K562 (cell line): ENCODE data around the gene CCDC192. TPM values are rescaled to one million over a fixed set of nuclear protein-coding genes. Genes with fewer than 3 reads are reported as not detected.

ENCODE experiments used
- ATAC-seq: fragments of 200-7000 bp; cut with Tn5 transposase; 3 replicates; pipeline ENCODE4 v1.9.1; 2020; ENCODE audit warnings: moderate library complexity
- BruUV-seq: library from RNA; stranded (reverse); fragments of 400-500 nt; replicated peaks from 2 replicates; lab custom pipeline; 2021; lab: Mats Ljungman, UMichigan
- CTCF ChIA-PET: fragments of 300-600 bp; formaldehyde crosslinking; extraction: SDS; loops from one replicate; lab custom pipeline; 2021; ENCODE audit warnings: low intra/inter-chr PET ratio; lab: Yijun Ruan, JAX
- POLR2A ChIA-PET: fragments of 300-600, 350-650 bp; sonication (Branson Sonifier 250); formaldehyde crosslinking; extraction: SDS; loops from one replicate; lab custom pipeline; 2021; ENCODE audit warnings: antibody characterized with exemption, inconsistent platforms; lab: Yijun Ruan, JAX
- DNase-seq, 4 experiments: peaks; one replicate each; pipeline versions ENCODE4 v3.0.0 to v3.0.0-alpha.2; 2011 to 2018; ENCODE audit warnings: low spot score in 3 of 4, mixed read lengths in 3 of 4; ENCODE audit errors: extremely low read depth in 1 of 4
- FAIRE-seq: peaks from 2 replicates; lab custom pipeline; 2011; peaks lifted over from hg19 to GRCh38; lab: Jason Lieb, UNC
- H2AFZ ChIP-seq: 2 replicates; pipeline ENCODE4 v1.6.0; 2011; ENCODE audit warnings: low read depth, low read length, control low read depth, inconsistent platforms
- H3K27ac ChIP-seq: fragments of 200-600 bp; 3 replicates; pipeline ENCODE4 v1.8.0; 2011; ENCODE audit warnings: low read depth, mild to moderate bottlenecking, control low read depth, inconsistent platforms, low read length, moderate library complexity, mixed read lengths; ENCODE audit errors: extremely low read depth
- H3K27me3 ChIP-seq, 2 experiments: fragments of 300-600 bp in 1 of 2; 2 replicates in 1 of 2; 3 replicates in 1 of 2; pipeline versions ENCODE4 v1.6.0 to v1.8.0; 2011; ENCODE audit warnings: inconsistent platforms in 2 of 2, low read length in 2 of 2, mild to moderate bottlenecking in 1 of 2, mixed read lengths in 1 of 2, moderate library complexity in 1 of 2; ENCODE audit not compliant: control insufficient read depth in 2 of 2, insufficient read depth in 2 of 2
- H3K36me3 ChIP-seq: fragments of 300-600 bp; 3 replicates; pipeline ENCODE4 v1.8.0; 2011; ENCODE audit warnings: mild to moderate bottlenecking, low read length, inconsistent platforms; ENCODE audit not compliant: control insufficient read depth, insufficient read depth
- H3K4me1 ChIP-seq, 2 experiments: fragments of 200-600 bp in 1 of 2; replicated peaks in 1 of 2; 2 replicates in 1 of 2; 3 replicates in 1 of 2; pipeline versions ENCODE4 v1.5.1 to v1.8.0; 2011; ENCODE audit warnings: inconsistent platforms in 2 of 2, low read length in 2 of 2, mild to moderate bottlenecking in 1 of 2, mixed read lengths in 1 of 2, moderate library complexity in 1 of 2; ENCODE audit not compliant: control insufficient read depth in 2 of 2, insufficient read depth in 2 of 2
- H3K4me2 ChIP-seq: 2 replicates; pipeline ENCODE4 v1.6.1; 2011; ENCODE audit warnings: low read length, control low read depth, inconsistent platforms, mixed read lengths; ENCODE audit not compliant: insufficient read depth
- H3K4me3 ChIP-seq: fragments of 200-600 bp; sonication (generic), shearing (Covaris generic); 2 replicates; pipeline ENCODE4 v1.5.1; 2016; ENCODE audit warnings: control low read depth, inconsistent platforms
- H3K79me2 ChIP-seq: fragments of 200-600 bp; 3 replicates; pipeline ENCODE4 v1.8.0; 2011; ENCODE audit warnings: low read length, inconsistent platforms; ENCODE audit not compliant: control insufficient read depth, insufficient read depth
- H3K9ac ChIP-seq, 2 experiments: 2 replicates each; pipeline versions ENCODE4 v1.6.0 to v1.6.1; 2011; ENCODE audit warnings: low read depth in 2 of 2, low read length in 2 of 2, control low read depth in 1 of 2, inconsistent platforms in 1 of 2, mild to moderate bottlenecking in 1 of 2, mixed read lengths in 1 of 2; ENCODE audit not compliant: insufficient read depth in 1 of 2
- H3K9me1 ChIP-seq: one replicate; pipeline ENCODE4 v1.6.0; 2011; ENCODE audit warnings: inconsistent platforms, mild to moderate bottlenecking, low read length, moderate library complexity; ENCODE audit not compliant: control insufficient read depth, insufficient read depth
- H3K9me3 ChIP-seq: replicated peaks from 2 replicates; pipeline ENCODE4 v1.5.1; 2011; ENCODE audit warnings: low read depth, low read length, inconsistent platforms; ENCODE audit not compliant: control insufficient read depth, insufficient read depth
- H4K20me1 ChIP-seq: replicated peaks from 2 replicates; pipeline ENCODE4 v1.6.1; 2011; ENCODE audit warnings: low read length, inconsistent platforms, mixed read lengths; ENCODE audit not compliant: control insufficient read depth, insufficient read depth
- CBFA2T3 ChIP-seq: fragments of 450-650 bp; IDR thresholded peaks from 2 replicates; pipeline ENCODE4 v1.6.1; 2017
- CCNT2 ChIP-seq: IDR thresholded peaks from 2 replicates; pipeline ENCODE4 v1.6.1; 2011; ENCODE audit warnings: borderline replicate concordance, low read depth, mild to moderate bottlenecking, moderate library complexity, mixed read lengths, low read length; ENCODE audit not compliant: insufficient read length; ENCODE audit errors: extremely low read depth
- MYC ChIP-seq, 2 experiments: fragments of 250-450 bp in 1 of 2; sonication (Bioruptor Pico) in 1 of 2; IDR thresholded peaks; 2 replicates each; pipeline versions ENCODE4 v1.5.1 to v1.6.1; 2012 to 2021; ENCODE audit warnings: low read depth in 2 of 2, borderline replicate concordance in 1 of 2, improper control_type of control experiment in 1 of 2, low read length in 1 of 2, mild to moderate bottlenecking in 1 of 2, moderate library complexity in 1 of 2
- PRMT5 ChIP-seq: sonication (generic); formaldehyde crosslinking; IDR thresholded peaks from 2 replicates; pipeline ENCODE4 v1.5.0; 2020; ENCODE audit warnings: missing genetic modification reagents
- SAFB2 ChIP-seq: fragments of 200-400 bp; formaldehyde crosslinking; IDR thresholded peaks from 2 replicates; pipeline ENCODE4 v1.6.1; 2018; ENCODE audit warnings: borderline replicate concordance, low read length, low read depth, moderate library complexity; ENCODE audit not compliant: severe bottlenecking
- YY1 ChIP-seq, 3 experiments: IDR thresholded peaks; 2 replicates each; pipeline ENCODE4 v1.6.1; 2011; ENCODE audit warnings: low read length in 2 of 3, mild to moderate bottlenecking in 2 of 3, moderate library complexity in 2 of 3, borderline replicate concordance in 1 of 3, control low read depth in 1 of 3, low read depth in 1 of 3; ENCODE audit not compliant: insufficient read depth in 3 of 3, insufficient replicate concordance in 2 of 3, control insufficient read depth in 1 of 3, insufficient read length in 1 of 3; ENCODE audit errors: extremely low read depth in 1 of 3
- ZNF408 ChIP-seq: fragments of 250-450 bp; sonication (Bioruptor Pico); IDR thresholded peaks from 2 replicates; pipeline ENCODE4 v1.4.0; 2020; ENCODE audit warnings: low read depth, mild to moderate bottlenecking, moderate library complexity
- WGBS: fragments of 100-300 bp; shearing (Covaris generic); methylation state at CpG from one replicate; pipeline ENCODE4 v1.1.6; 2016; ENCODE audit warnings: low coverage, mixed read lengths; ENCODE audit not compliant: insufficient coverage; ENCODE audit errors: missing lambda C conversion rate; 5-methylcytosine and 5-hydroxymethylcytosine counted together
- in situ Hi-C: fragments of 300-500 bp; cut with MboI; formaldehyde crosslinking; loops from 4 replicates; pipeline ENCODE4 v1.15.0; 2018; ENCODE audit warnings: inconsistent platforms, mixed read lengths
- intact Hi-C: fragments of 100-400 bp; cut with micrococcal nuclease; formaldehyde crosslinking; loops from 2 replicates; pipeline ENCODE4 v1.14.2; 2022
- polyA plus RNA-seq, 8 experiments: library from polyadenylated mRNA; depleted of rRNA in 4 of 8; stranded (reverse) in 5 of 8; unstranded in 3 of 8; fragments of >200 nt; fragmentation: Nextera tagmentation in 2 of 8; fragmentation: Illumina TruSeq in 1 of 8; extraction: Ambion mirVana in 2 of 8; extraction: Trizol in 1 of 8; gene quantifications; 2 replicates each; pipeline versions ENCODE4 v1.2.1 to v1.2.3, GENCODE V29; 2011 to 2014; ENCODE audit warnings: inconsistent platforms in 1 of 8, missing spikeins in 1 of 8
- total RNA-seq, 7 experiments: library from RNA; depleted of rRNA in 6 of 7; stranded (reverse); fragments of >200 nt in 6 of 7; fragmentation: Illumina TruSeq in 2 of 7; extraction: Trizol in 2 of 7; gene quantifications; 2 replicates each; pipeline versions ENCODE4 v1.2.1 to v1.2.3, GENCODE V29; 2011 to 2021; ENCODE audit warnings: low replicate concordance in 1 of 7
- TF ChIP-seq, protein P1 (sequence below): fragments of 250-450 bp; sonication (Bioruptor Pico); IDR thresholded peaks from 2 replicates; pipeline ENCODE4 v1.5.0; 2020; ENCODE audit warnings: mild to moderate bottlenecking, borderline replicate concordance
- TF ChIP-seq, protein P2 (sequence below): fragments of 450-650 bp; IDR thresholded peaks from one replicate; pipeline ENCODE4 v1.6.1; 2018; ENCODE audit warnings: mild to moderate bottlenecking, moderate library complexity; ENCODE audit not compliant: partially characterized antibody

CCDC192 gene
- total and polyA plus RNA-seq, 9 of the 15 experiments (the other 6 are each of a cell fraction or from before 2014, with no cell fraction given): 0.21 to 0.66 (median 0.38) TPM; not detected in 2

DNA sequence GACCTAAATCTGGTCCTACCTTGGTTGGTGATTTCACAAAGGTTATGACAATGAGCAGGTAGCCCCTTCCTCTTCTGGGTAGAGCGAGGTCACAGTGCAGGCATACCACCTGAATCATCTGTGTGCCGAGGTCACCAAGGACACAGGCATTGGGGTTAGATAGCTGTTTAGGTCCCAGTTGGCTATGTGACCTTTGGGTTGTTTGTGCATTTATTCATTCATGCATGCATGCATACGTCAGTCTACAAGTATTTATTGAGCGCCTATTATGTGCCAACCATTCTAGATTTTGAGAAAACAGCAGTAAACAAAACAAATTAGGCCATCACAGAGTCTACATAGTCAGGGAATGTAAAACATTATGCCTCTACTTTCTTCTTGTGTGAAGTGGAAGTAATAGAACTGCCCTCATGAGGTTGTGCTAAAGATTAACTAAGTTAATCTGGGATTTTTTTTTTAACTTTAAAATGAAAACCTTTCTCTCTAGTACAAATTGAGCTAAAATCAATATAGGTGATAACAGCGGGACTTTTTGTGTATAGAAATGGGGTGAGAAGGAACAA is 275.6 kb downstream of the CCDC192 start:
- Histone ChIP-seq H3K9me1 (no peaks in the 10 kb centered on the region), H3K36me3 (no peaks in the 10 kb centered on the region), H3K79me2 (no peaks in the 10 kb centered on the region), H3K4me3 (no peak overlapping the region), H3K4me1 (no peaks in the 10 kb centered on the region), H4K20me1 (no peaks in the 10 kb centered on the region), H3K27ac (no peak overlapping the region; the same call in 2 of the 3 replicates), H2AFZ (no peak overlapping the region), H3K4me2 (no peak overlapping the region), H3K9ac (no peak overlapping the region), H3K27me3 (no peaks in the 10 kb centered on the region), H3K9me3 (no peaks in the 10 kb centered on the region)
- BruUV-seq: no TSS peak
- FAIRE-seq: no peak
- CTCF ChIA-PET: no interaction called here
- TF ChIP-seq ZNF408 (no peak), PRMT5 (no peak), CBFA2T3 (no peak), MYC (IDR thresholded peaks at IDR 0.05; ENCODE audit: low read depth, low read length) (no peak), MYC (CRISPR knock-in tag; IDR thresholded peaks at IDR 0.05; ENCODE audit: borderline replicate concordance, low read depth) (no peak), SAFB2 (no peak), CCNT2 (no peak), YY1 (IDR thresholded peaks at IDR 0.05; ENCODE audit: borderline replicate concordance in 1 of 3, control insufficient read depth in 1 of 3, extremely low read depth in 1 of 3, insufficient read depth in 3 of 3, insufficient read length in 1 of 3, insufficient replicate concordance in 2 of 3, low read depth in 1 of 3, low read length in 2 of 3) (no peak)
- TF ChIP-seq, protein P1, sequence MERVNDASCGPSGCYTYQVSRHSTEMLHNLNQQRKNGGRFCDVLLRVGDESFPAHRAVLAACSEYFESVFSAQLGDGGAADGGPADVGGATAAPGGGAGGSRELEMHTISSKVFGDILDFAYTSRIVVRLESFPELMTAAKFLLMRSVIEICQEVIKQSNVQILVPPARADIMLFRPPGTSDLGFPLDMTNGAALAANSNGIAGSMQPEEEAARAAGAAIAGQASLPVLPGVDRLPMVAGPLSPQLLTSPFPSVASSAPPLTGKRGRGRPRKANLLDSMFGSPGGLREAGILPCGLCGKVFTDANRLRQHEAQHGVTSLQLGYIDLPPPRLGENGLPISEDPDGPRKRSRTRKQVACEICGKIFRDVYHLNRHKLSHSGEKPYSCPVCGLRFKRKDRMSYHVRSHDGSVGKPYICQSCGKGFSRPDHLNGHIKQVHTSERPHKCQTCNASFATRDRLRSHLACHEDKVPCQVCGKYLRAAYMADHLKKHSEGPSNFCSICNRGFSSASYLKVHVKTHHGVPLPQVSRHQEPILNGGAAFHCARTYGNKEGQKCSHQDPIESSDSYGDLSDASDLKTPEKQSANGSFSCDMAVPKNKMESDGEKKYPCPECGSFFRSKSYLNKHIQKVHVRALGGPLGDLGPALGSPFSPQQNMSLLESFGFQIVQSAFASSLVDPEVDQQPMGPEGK: no peak
- TF ChIP-seq, protein P2, sequence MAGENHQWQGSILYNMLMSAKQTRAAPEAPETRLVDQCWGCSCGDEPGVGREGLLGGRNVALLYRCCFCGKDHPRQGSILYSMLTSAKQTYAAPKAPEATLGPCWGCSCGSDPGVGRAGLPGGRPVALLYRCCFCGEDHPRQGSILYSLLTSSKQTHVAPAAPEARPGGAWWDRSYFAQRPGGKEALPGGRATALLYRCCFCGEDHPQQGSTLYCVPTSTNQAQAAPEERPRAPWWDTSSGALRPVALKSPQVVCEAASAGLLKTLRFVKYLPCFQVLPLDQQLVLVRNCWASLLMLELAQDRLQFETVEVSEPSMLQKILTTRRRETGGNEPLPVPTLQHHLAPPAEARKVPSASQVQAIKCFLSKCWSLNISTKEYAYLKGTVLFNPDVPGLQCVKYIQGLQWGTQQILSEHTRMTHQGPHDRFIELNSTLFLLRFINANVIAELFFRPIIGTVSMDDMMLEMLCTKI: no peak
- DNase-seq: no peak
- no peak for ATAC-seq
- in situ Hi-C loops: no loop called here
- POLR2A ChIA-PET: no interaction called here
- 68% methylated on average over 5 of the region's 5 CpGs for WGBS
- intact Hi-C loops: no loop called here
